H9 (cell line): ENCODE measurements around the gene GSX2. TPM values are rescaled to one million over a fixed set of nuclear protein-coding genes. Genes with fewer than 3 reads are reported as not detected.

Experiments
- DNase-seq: peaks from one replicate; pipeline ENCODE4 v3.0.0-alpha.2; 2017
- H2AFZ ChIP-seq: one replicate; pipeline ENCODE4 v1.6.1; 2013; ENCODE audit warnings: mild to moderate bottlenecking, low read length, control low read depth, moderate library complexity
- H2AK5ac ChIP-seq: 2 replicates; pipeline ENCODE4 v1.6.1; 2013; ENCODE audit warnings: low read length, control low read depth, mixed read lengths; ENCODE audit not compliant: insufficient read length
- H2BK120ac ChIP-seq: one replicate; pipeline ENCODE4 v1.6.1; 2013; ENCODE audit warnings: low read depth, mild to moderate bottlenecking, low read length, control low read depth, inconsistent platforms; ENCODE audit not compliant: poor library complexity, severe bottlenecking
- H2BK12ac ChIP-seq: 2 replicates; pipeline ENCODE4 v1.6.1; 2013; ENCODE audit warnings: low read length, control low read depth, mixed read lengths, low read depth; ENCODE audit not compliant: insufficient read length
- H2BK15ac ChIP-seq: 2 replicates; pipeline ENCODE4 v1.6.1; 2013; ENCODE audit warnings: low read depth, low read length, control low read depth
- H2BK20ac ChIP-seq: one replicate; pipeline ENCODE4 v1.6.1; 2013; ENCODE audit warnings: low read depth, mild to moderate bottlenecking, low read length, control low read depth, inconsistent platforms; ENCODE audit not compliant: poor library complexity, severe bottlenecking
- H2BK5ac ChIP-seq: 2 replicates; pipeline ENCODE4 v1.6.1; 2013; ENCODE audit warnings: low read length, control low read depth, mixed read lengths; ENCODE audit not compliant: insufficient read length
- H3K14ac ChIP-seq: 2 replicates; pipeline ENCODE4 v1.6.1; 2013; ENCODE audit warnings: low read length, control low read depth; ENCODE audit not compliant: insufficient read depth
- H3K18ac ChIP-seq: 2 replicates; pipeline ENCODE4 v1.6.1; 2013; ENCODE audit warnings: low read depth, mild to moderate bottlenecking, mixed read lengths, low read length, control low read depth; ENCODE audit not compliant: insufficient read length
- H3K23ac ChIP-seq: 2 replicates; pipeline ENCODE4 v1.6.1; 2013; ENCODE audit warnings: low read length, control low read depth, mixed read lengths, low read depth; ENCODE audit not compliant: insufficient read length
- H3K23me2 ChIP-seq: 2 replicates; pipeline ENCODE4 v1.6.1; 2013; ENCODE audit warnings: low read depth, mild to moderate bottlenecking, mixed read lengths, low read length, control low read depth; ENCODE audit not compliant: insufficient read length, poor library complexity, severe bottlenecking
- H3K27ac ChIP-seq: 2 replicates; pipeline ENCODE4 v1.5.1; 2013; ENCODE audit warnings: low read length, control low read depth, mixed read lengths, low read depth; ENCODE audit not compliant: insufficient read length
- H3K27me3 ChIP-seq: 2 replicates; pipeline ENCODE4 v1.6.1; 2013; ENCODE audit warnings: low read length, control low read depth, inconsistent platforms; ENCODE audit not compliant: insufficient read depth
- H3K4ac ChIP-seq: 2 replicates; pipeline ENCODE4 v1.6.1; 2013; ENCODE audit warnings: low read depth, mild to moderate bottlenecking, control low read depth, inconsistent platforms, low read length, moderate library complexity
- H3K4me1 ChIP-seq: 2 replicates; pipeline ENCODE4 v1.6.1; 2013; ENCODE audit warnings: low read length, control low read depth, inconsistent platforms; ENCODE audit not compliant: insufficient read depth
- H3K4me2 ChIP-seq: 2 replicates; pipeline ENCODE4 v1.6.1; 2013; ENCODE audit warnings: low read length, control low read depth, mixed read lengths; ENCODE audit not compliant: insufficient read length, insufficient read depth
- H3K56ac ChIP-seq: 2 replicates; pipeline ENCODE4 v1.6.1; 2013; ENCODE audit warnings: low read depth, mild to moderate bottlenecking, mixed read lengths, low read length, control low read depth; ENCODE audit not compliant: insufficient read length
- H3K79me1 ChIP-seq: 2 replicates; pipeline ENCODE4 v1.6.1; 2013; ENCODE audit warnings: low read depth, mild to moderate bottlenecking, moderate library complexity, low read length, control low read depth, inconsistent platforms; ENCODE audit not compliant: insufficient read depth, poor library complexity, severe bottlenecking
- H3K79me2 ChIP-seq: 2 replicates; pipeline ENCODE4 v1.6.1; 2013; ENCODE audit warnings: low read length, control low read depth, inconsistent platforms; ENCODE audit not compliant: insufficient read depth
- H3K9ac ChIP-seq: 2 replicates; pipeline ENCODE4 v1.6.1; 2013; ENCODE audit warnings: low read length, control low read depth, mixed read lengths; ENCODE audit not compliant: insufficient read length; ENCODE audit errors: extremely low read depth
- H3K9me3 ChIP-seq: one replicate; pipeline ENCODE4 v1.6.1; 2013; ENCODE audit warnings: low read depth, low read length, inconsistent platforms; ENCODE audit not compliant: control insufficient read depth
- H3T11ph ChIP-seq: one replicate; pipeline ENCODE4 v1.6.1; 2013; ENCODE audit warnings: mild to moderate bottlenecking, low read length, control low read depth, inconsistent platforms
- H4K20me1 ChIP-seq: one replicate; pipeline ENCODE4 v1.6.1; 2013; ENCODE audit not compliant: control insufficient read depth, insufficient read length, insufficient read depth
- H4K5ac ChIP-seq: 2 replicates; pipeline ENCODE4 v1.6.1; 2013; ENCODE audit warnings: low read depth, mild to moderate bottlenecking, mixed read lengths, low read length, control low read depth; ENCODE audit not compliant: insufficient read length
- H4K8ac ChIP-seq: replicated peaks from 2 replicates; pipeline ENCODE4 v1.6.1; 2013; ENCODE audit warnings: low read length, control low read depth, mixed read lengths, low read depth; ENCODE audit not compliant: insufficient read length
- H4K91ac ChIP-seq: 2 replicates; pipeline ENCODE4 v1.6.1; 2013; ENCODE audit warnings: low read depth, mild to moderate bottlenecking, moderate library complexity, mixed read lengths, low read length, control low read depth; ENCODE audit not compliant: insufficient read length
- H3K27ac Mint-ChIP-seq, 3 experiments: 2 replicates in 2 of 3; 3 replicates in 1 of 3; pipeline ENCODE4 v1.8.0; 2020 to 2021; ENCODE audit warnings: mixed read lengths in 3 of 3, mild to moderate bottlenecking in 1 of 3, moderate library complexity in 1 of 3
- H3K27me3 Mint-ChIP-seq: 2 replicates; pipeline ENCODE4 v1.8.0; 2021; ENCODE audit warnings: low read depth, mild to moderate bottlenecking, moderate library complexity, mixed read lengths
- H3K36me3 Mint-ChIP-seq, 3 experiments: 2 replicates in 2 of 3; 3 replicates in 1 of 3; pipeline ENCODE4 v1.8.0; 2020 to 2021; ENCODE audit warnings: low read depth in 3 of 3, mixed read lengths in 3 of 3; ENCODE audit not compliant: insufficient read depth in 1 of 3
- H3K4me1 Mint-ChIP-seq, 2 experiments: 2 replicates each; pipeline ENCODE4 v1.8.0; 2020; ENCODE audit warnings: mixed read lengths in 2 of 2
- H3K4me3 Mint-ChIP-seq, 2 experiments: 2 replicates in 1 of 2; 3 replicates in 1 of 2; pipeline ENCODE4 v1.8.0; 2020 to 2021; ENCODE audit warnings: mild to moderate bottlenecking in 2 of 2, mixed read lengths in 2 of 2, moderate library complexity in 1 of 2
- H3K9me3 Mint-ChIP-seq, 2 experiments: 2 replicates in 1 of 2; 3 replicates in 1 of 2; pipeline ENCODE4 v1.8.0; 2020; ENCODE audit warnings: mild to moderate bottlenecking in 2 of 2, mixed read lengths in 2 of 2, moderate library complexity in 1 of 2
- WGBS: extraction: QIAGEN DNeasy Blood & Tissue Kit; methylation state at CpG from one replicate; pipeline ENCODE4 v1.1.7; 2013; ENCODE audit warnings: missing lambda C conversion rate, low lambda C conversion rate, mixed read lengths; ENCODE audit not compliant: insufficient read length; ENCODE audit errors: extremely low coverage; 5-methylcytosine and 5-hydroxymethylcytosine counted together
- total RNA-seq: library from RNA; stranded (reverse); gene quantifications from 2 replicates; pipeline ENCODE4 v1.2.1, GENCODE V29; 2021
- TF ChIP-seq, protein P1 (sequence below): fragments of 200-600 bp; sonication (generic); conservative IDR thresholded peaks from 3 replicates; pipeline ENCODE4 v1.8.0; 2021; ENCODE audit warnings: antibody characterized with exemption, mild to moderate bottlenecking

GSX2 gene
- total RNA-seq, 1 experiment from 2014 or later: not detected

DNA sequence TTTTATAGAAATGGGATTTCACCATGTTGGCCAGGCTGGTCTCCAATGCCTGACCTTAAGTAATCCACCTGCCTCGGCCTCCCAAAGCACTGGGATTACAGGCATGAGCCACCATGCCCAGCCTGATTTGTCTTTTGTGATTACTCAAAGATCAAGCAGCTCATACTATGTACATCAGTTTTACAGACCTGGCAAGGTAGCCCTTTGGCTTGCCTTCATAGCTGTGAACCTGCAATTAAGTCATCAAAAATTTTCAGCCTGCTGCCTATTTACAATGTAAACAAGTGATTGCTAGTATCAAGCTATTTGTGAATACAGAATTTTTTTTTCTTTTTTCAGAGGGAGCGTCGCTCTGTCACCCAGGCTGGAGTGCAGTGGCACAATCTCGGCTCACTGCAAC lies 46.2 kb downstream of the GSX2 start:
- no peaks in the 10 kb centered on the region for H3K4me1 ChIP-seq
- no peak overlapping the region for H3K9ac ChIP-seq
- no peak overlapping the region for H3K18ac ChIP-seq
- H4K5ac ChIP-seq: no peak overlapping the region
- TF ChIP-seq, protein P1, sequence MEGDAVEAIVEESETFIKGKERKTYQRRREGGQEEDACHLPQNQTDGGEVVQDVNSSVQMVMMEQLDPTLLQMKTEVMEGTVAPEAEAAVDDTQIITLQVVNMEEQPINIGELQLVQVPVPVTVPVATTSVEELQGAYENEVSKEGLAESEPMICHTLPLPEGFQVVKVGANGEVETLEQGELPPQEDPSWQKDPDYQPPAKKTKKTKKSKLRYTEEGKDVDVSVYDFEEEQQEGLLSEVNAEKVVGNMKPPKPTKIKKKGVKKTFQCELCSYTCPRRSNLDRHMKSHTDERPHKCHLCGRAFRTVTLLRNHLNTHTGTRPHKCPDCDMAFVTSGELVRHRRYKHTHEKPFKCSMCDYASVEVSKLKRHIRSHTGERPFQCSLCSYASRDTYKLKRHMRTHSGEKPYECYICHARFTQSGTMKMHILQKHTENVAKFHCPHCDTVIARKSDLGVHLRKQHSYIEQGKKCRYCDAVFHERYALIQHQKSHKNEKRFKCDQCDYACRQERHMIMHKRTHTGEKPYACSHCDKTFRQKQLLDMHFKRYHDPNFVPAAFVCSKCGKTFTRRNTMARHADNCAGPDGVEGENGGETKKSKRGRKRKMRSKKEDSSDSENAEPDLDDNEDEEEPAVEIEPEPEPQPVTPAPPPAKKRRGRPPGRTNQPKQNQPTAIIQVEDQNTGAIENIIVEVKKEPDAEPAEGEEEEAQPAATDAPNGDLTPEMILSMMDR: no peak
- no peak overlapping the region for H2AK5ac ChIP-seq
- no peak overlapping the region for H3T11ph ChIP-seq
- no peaks in the 10 kb centered on the region for H3K9me3 ChIP-seq
- H3K23me2 ChIP-seq: no peaks in the 10 kb centered on the region
- no peak overlapping the region for H2BK15ac ChIP-seq
- H2BK12ac ChIP-seq: no peak overlapping the region
- peaks cover 0 to 5% of the 10 kb centered on the region in 2 experiments; a peak in 3 of 5 replicates for H3K9me3 Mint-ChIP-seq
- no peak overlapping the region for H3K4me3 Mint-ChIP-seq
- H3K14ac ChIP-seq: no peak overlapping the region
- no peak overlapping the region for H3K23ac ChIP-seq
- no peak overlapping the region for H3K27ac ChIP-seq
- no peak overlapping the region for H4K8ac ChIP-seq
- H3K27me3 ChIP-seq: no peaks in the 10 kb centered on the region
- H2AFZ ChIP-seq: no peak overlapping the region
- no peaks in the 10 kb centered on the region for H3K27me3 Mint-ChIP-seq
- H3K36me3 Mint-ChIP-seq: no peaks in the 10 kb centered on the region; a peak in 3 of 7 replicates
- H3K79me2 ChIP-seq: no peaks in the 10 kb centered on the region
- no peak overlapping the region for H4K91ac ChIP-seq
- no peak overlapping the region for H2BK120ac ChIP-seq
- no peaks in the 10 kb centered on the region for H3K4me1 Mint-ChIP-seq
- no peak overlapping the region for H3K27ac Mint-ChIP-seq
- no peak overlapping the region for H3K4ac ChIP-seq
- H3K79me1 ChIP-seq: no peaks in the 10 kb centered on the region
- no peak overlapping the region for H3K56ac ChIP-seq
- no peak overlapping the region for H2BK5ac ChIP-seq
- no peak overlapping the region for H3K4me2 ChIP-seq
- DNase-seq: no peak
- no peaks in the 10 kb centered on the region for H4K20me1 ChIP-seq
- no CpG with 5 or more reads among the region's 4 CpGs for WGBS
- no peak overlapping the region for H2BK20ac ChIP-seq
